HepG2 (cell line): ENCODE results near the gene PDZD2. TPM values are rescaled to one million over a fixed set of nuclear protein-coding genes. Genes with fewer than 3 reads are reported as not detected.

Experiments used
- ATAC-seq: fragments of 200-7000 bp; cut with Tn5 transposase; 3 replicates; pipeline ENCODE4 v1.9.1; 2020; ENCODE audit warnings: mild to moderate bottlenecking, moderate library complexity
- BruUV-seq: library from RNA; stranded (reverse); fragments of 400-500 nt; replicated peaks from 2 replicates; lab custom pipeline; 2021; lab: Mats Ljungman, UMichigan
- CTCF ChIA-PET: fragments of 300-600 bp; formaldehyde crosslinking; extraction: SDS; loops from one replicate; lab custom pipeline; 2021; ENCODE audit warnings: low total read pairs, inconsistent platforms, low intra/inter-chr PET ratio; lab: Yijun Ruan, JAX
- POLR2A ChIA-PET: fragments of 350-600 bp; sonication (Branson Sonifier 250); formaldehyde crosslinking; loops from one replicate; lab custom pipeline; 2020; ENCODE audit warnings: antibody characterized with exemption, inconsistent platforms; lab: Yijun Ruan, JAX
- DNase-seq: peaks from one replicate; pipeline ENCODE4 v3.0.0-alpha.2; 2015; ENCODE audit warnings: low spot score
- FAIRE-seq: peaks from 3 replicates; lab custom pipeline; 2011; peaks lifted over from hg19 to GRCh38; lab: Jason Lieb, UNC
- H2AFZ ChIP-seq: one replicate; pipeline ENCODE4 v1.6.1; 2011; ENCODE audit warnings: low read length, inconsistent platforms
- H3K27ac ChIP-seq: fragments of 300-600 bp; 3 replicates; pipeline ENCODE4 v1.8.0; 2011; ENCODE audit warnings: mixed run types, mild to moderate bottlenecking, mixed read lengths, low read length, inconsistent platforms; ENCODE audit not compliant: insufficient read depth; ENCODE audit errors: extremely low read length
- H3K27me3 ChIP-seq, 2 experiments: fragments of 200-600 bp in 1 of 2; 2 replicates in 1 of 2; 3 replicates in 1 of 2; pipeline versions ENCODE4 v1.6.0 to v1.8.0; 2011; ENCODE audit warnings: low read length in 2 of 2, mild to moderate bottlenecking in 2 of 2, moderate library complexity in 2 of 2, inconsistent platforms in 1 of 2; ENCODE audit not compliant: insufficient read depth in 2 of 2, control insufficient read depth in 1 of 2
- H3K36me3 ChIP-seq, 2 experiments: fragments of 200-600 bp in 1 of 2; replicated peaks in 1 of 2; 2 replicates in 1 of 2; 3 replicates in 1 of 2; pipeline versions ENCODE4 v1.5.1 to v1.8.0; 2011; ENCODE audit warnings: low read length in 2 of 2, inconsistent platforms in 1 of 2; ENCODE audit not compliant: insufficient read depth in 2 of 2, control insufficient read depth in 1 of 2
- H3K4me1 ChIP-seq: 2 replicates; pipeline ENCODE4 v1.5.1; 2012; ENCODE audit warnings: low read length, inconsistent platforms; ENCODE audit not compliant: insufficient read depth
- H3K4me2 ChIP-seq: 2 replicates; pipeline ENCODE4 v1.6.0; 2011; ENCODE audit warnings: low read depth, low read length, inconsistent platforms
- H3K4me3 ChIP-seq, 3 experiments: fragments of 200-600 bp in 1 of 3; sonication (generic), shearing (Covaris generic) in 1 of 3; replicated peaks in 1 of 3; 2 replicates each; pipeline ENCODE4 v1.5.1; 2011 to 2016; ENCODE audit warnings: low read length in 3 of 3, inconsistent platforms in 2 of 3, low read depth in 2 of 3, mild to moderate bottlenecking in 2 of 3, control low read depth in 1 of 3, mixed read lengths in 1 of 3; ENCODE audit not compliant: insufficient read depth in 1 of 3
- H3K79me2 ChIP-seq: one replicate; pipeline ENCODE4 v1.6.1; 2011; ENCODE audit warnings: low read length, inconsistent platforms; ENCODE audit not compliant: insufficient read depth
- H3K9ac ChIP-seq: 2 replicates; pipeline ENCODE4 v1.6.0; 2011; ENCODE audit warnings: mild to moderate bottlenecking, low read depth, low read length, inconsistent platforms; ENCODE audit not compliant: insufficient read depth
- H3K9me3 ChIP-seq: 2 replicates; pipeline ENCODE4 v1.5.1; 2012; ENCODE audit warnings: mild to moderate bottlenecking, low read length
- H4K20me1 ChIP-seq: 2 replicates; pipeline ENCODE4 v1.6.0; 2011; ENCODE audit warnings: inconsistent platforms, mild to moderate bottlenecking, low read length, moderate library complexity; ENCODE audit not compliant: insufficient read depth
- CREM ChIP-seq, 2 experiments: sonication (generic) in 1 of 2; formaldehyde crosslinking in 1 of 2; IDR thresholded peaks; 2 replicates each; pipeline versions ENCODE4 v1.4.0 to v1.6.1; 2016 to 2020; ENCODE audit warnings: antibody characterized with exemption in 1 of 2, mild to moderate bottlenecking in 1 of 2, missing genetic modification reagents in 1 of 2
- GLI4 ChIP-seq: sonication (generic); formaldehyde crosslinking; IDR thresholded peaks from 2 replicates; pipeline ENCODE4 v1.5.1; 2020; ENCODE audit warnings: missing genetic modification reagents, mild to moderate bottlenecking, moderate library complexity, borderline replicate concordance
- JUN ChIP-seq: sonication (generic); formaldehyde crosslinking; IDR thresholded peaks from 2 replicates; pipeline ENCODE4 v1.4.0; 2020; ENCODE audit warnings: mild to moderate bottlenecking, missing genetic modification reagents
- MED8 ChIP-seq: sonication (generic); formaldehyde crosslinking; IDR thresholded peaks from 2 replicates; pipeline ENCODE4 v1.8.1; 2023; ENCODE audit warnings: mild to moderate bottlenecking, missing genetic modification reagents; ENCODE audit not compliant: insufficient replicate concordance
- NFKB2 ChIP-seq: sonication (generic); formaldehyde crosslinking; IDR thresholded peaks from 2 replicates; pipeline ENCODE4 v1.4.0; 2020; ENCODE audit warnings: missing genetic modification reagents, borderline replicate concordance
- POLR2G ChIP-seq: fragments of 200-400 bp; formaldehyde crosslinking; IDR thresholded peaks from 2 replicates; pipeline ENCODE4 v1.6.1; 2018; ENCODE audit warnings: mild to moderate bottlenecking, low read depth, low read length, moderate library complexity
- SIX1 ChIP-seq: sonication (generic); formaldehyde crosslinking; IDR thresholded peaks from 2 replicates; pipeline ENCODE4 v1.4.0; 2020; ENCODE audit warnings: missing genetic modification reagents, borderline replicate concordance
- SMAD3 ChIP-seq: sonication (generic); formaldehyde crosslinking; IDR thresholded peaks from 2 replicates; pipeline ENCODE4 v1.4.0; 2020; ENCODE audit warnings: missing genetic modification reagents
- ZNF136 ChIP-seq: sonication (generic); formaldehyde crosslinking; IDR thresholded peaks from 2 replicates; pipeline ENCODE4 v1.8.1; 2022; ENCODE audit warnings: low read depth, mild to moderate bottlenecking, moderate library complexity, missing genetic modification reagents
- WGBS: methylation state at CpG from one replicate; pipeline ENCODE4 v1.1.6; 2017; ENCODE audit warnings: low lambda C conversion rate; 5-methylcytosine and 5-hydroxymethylcytosine counted together
- in situ Hi-C: cut with HindIII; loops from 2 replicates; pipeline ENCODE4 v1.10.0; 2017; ENCODE audit warnings: low pct_unique_long_range_greater_than_20kb; ENCODE audit not compliant: extremely low pct_ligation_motif_present
- intact Hi-C: fragments of 100-400 bp; cut with micrococcal nuclease; formaldehyde crosslinking; loops from one replicate; pipeline ENCODE4 v1.10.0; 2022; ENCODE audit not compliant: unreplicated experiment
- polyA plus RNA-seq, 8 experiments: library from polyadenylated mRNA; depleted of rRNA in 3 of 8; stranded (reverse) in 7 of 8; unstranded in 1 of 8; fragments of >200 nt; fragmentation: Illumina TruSeq in 4 of 8; extraction: Trizol in 4 of 8; gene quantifications; 2 replicates each; pipeline versions ENCODE4 v1.2.1 to v1.2.3, GENCODE V29; 2011 to 2016; ENCODE audit warnings: low read depth in 4 of 8, missing spikeins in 1 of 8, mixed read lengths in 1 of 8; ENCODE audit not compliant: insufficient read depth in 1 of 8
- total RNA-seq, 5 experiments: library from RNA; depleted of rRNA; stranded (reverse); fragments of >200 nt; fragmentation: Illumina TruSeq; extraction: Trizol; gene quantifications; 2 replicates each; pipeline ENCODE4 v1.2.3, GENCODE V29; 2016; ENCODE audit warnings: low read depth in 1 of 5
- TF ChIP-seq, protein P1 (sequence below): IDR thresholded peaks from 2 replicates; pipeline ENCODE4 v1.4.0; 2020; ENCODE audit warnings: mild to moderate bottlenecking, missing genetic modification reagents

Gene PDZD2
- total and polyA plus RNA-seq, 2 of the 13 experiments (the other 11 are each of a cell fraction or from before 2014, with no cell fraction given), result 0.04 TPM; not detected in 1

- no TSS peak for BruUV-seq
- FAIRE-seq, result no peak
- Histone ChIP-seq H3K27me3 (peaks cover 0 to 15% of the 10 kb centered on the region in 2 experiments; a peak in 1 of 5 replicates), H3K4me2 (no peak overlapping the region), H3K4me1 (no peaks in the 10 kb centered on the region), H2AFZ (no peak overlapping the region), H3K36me3 (no peaks in the 10 kb centered on the region), H3K9ac (no peak overlapping the region), H3K4me3 (no peak overlapping the region), H3K27ac (no peak overlapping the region), H3K9me3 (no peaks in the 10 kb centered on the region), H4K20me1 (no peaks in the 10 kb centered on the region), H3K79me2 (no peaks in the 10 kb centered on the region)
- DNase-seq, result no peak
- ATAC-seq, result no peak
- WGBS, result 13% methylated on average over 4 of the region's 9 CpGs
- no peak for TF ChIP-seq CREM (IDR thresholded peaks at IDR 0.05)
- no peak for TF ChIP-seq CREM (CRISPR knock-in tag; IDR thresholded peaks at IDR 0.05)
- no peak for TF ChIP-seq SMAD3
- TF ChIP-seq MED8, result no peak
- no peak for TF ChIP-seq ZNF136
- in situ Hi-C loops, result no loop called here
- ChIA-PET CTCF (no interaction called here), POLR2A (no interaction called here)
- intact Hi-C loops, result no loop called here
These were observed 32.4 kb downstream of the PDZD2 start for GRCh38 chr5:31671339-31671741.

- no peak overlapping the region for H3K9ac ChIP-seq
- DNase-seq (no peak), ATAC-seq (no peak), FAIRE-seq (no peak)
- TF ChIP-seq NFKB2 (CRISPR knock-in tag), result no peak
- no peak for TF ChIP-seq GLI4 (CRISPR knock-in tag)
- no peak for TF ChIP-seq SIX1
- TF ChIP-seq, protein P1, sequence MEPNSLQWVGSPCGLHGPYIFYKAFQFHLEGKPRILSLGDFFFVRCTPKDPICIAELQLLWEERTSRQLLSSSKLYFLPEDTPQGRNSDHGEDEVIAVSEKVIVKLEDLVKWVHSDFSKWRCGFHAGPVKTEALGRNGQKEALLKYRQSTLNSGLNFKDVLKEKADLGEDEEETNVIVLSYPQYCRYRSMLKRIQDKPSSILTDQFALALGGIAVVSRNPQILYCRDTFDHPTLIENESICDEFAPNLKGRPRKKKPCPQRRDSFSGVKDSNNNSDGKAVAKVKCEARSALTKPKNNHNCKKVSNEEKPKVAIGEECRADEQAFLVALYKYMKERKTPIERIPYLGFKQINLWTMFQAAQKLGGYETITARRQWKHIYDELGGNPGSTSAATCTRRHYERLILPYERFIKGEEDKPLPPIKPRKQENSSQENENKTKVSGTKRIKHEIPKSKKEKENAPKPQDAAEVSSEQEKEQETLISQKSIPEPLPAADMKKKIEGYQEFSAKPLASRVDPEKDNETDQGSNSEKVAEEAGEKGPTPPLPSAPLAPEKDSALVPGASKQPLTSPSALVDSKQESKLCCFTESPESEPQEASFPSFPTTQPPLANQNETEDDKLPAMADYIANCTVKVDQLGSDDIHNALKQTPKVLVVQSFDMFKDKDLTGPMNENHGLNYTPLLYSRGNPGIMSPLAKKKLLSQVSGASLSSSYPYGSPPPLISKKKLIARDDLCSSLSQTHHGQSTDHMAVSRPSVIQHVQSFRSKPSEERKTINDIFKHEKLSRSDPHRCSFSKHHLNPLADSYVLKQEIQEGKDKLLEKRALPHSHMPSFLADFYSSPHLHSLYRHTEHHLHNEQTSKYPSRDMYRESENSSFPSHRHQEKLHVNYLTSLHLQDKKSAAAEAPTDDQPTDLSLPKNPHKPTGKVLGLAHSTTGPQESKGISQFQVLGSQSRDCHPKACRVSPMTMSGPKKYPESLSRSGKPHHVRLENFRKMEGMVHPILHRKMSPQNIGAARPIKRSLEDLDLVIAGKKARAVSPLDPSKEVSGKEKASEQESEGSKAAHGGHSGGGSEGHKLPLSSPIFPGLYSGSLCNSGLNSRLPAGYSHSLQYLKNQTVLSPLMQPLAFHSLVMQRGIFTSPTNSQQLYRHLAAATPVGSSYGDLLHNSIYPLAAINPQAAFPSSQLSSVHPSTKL (CRISPR knock-in tag), result no peak
- no peak for TF ChIP-seq POLR2G
- TF ChIP-seq JUN, result no peak
- H3K36me3 ChIP-seq, result no peaks in the 10 kb centered on the region
- BruUV-seq, result no TSS peak
- no peaks in the 10 kb centered on the region for H3K4me1 ChIP-seq
- 2% methylated on average over 7 of the region's 7 CpGs for WGBS
- no peaks in the 10 kb centered on the region for H3K79me2 ChIP-seq
- no peak overlapping the region for H3K4me3 ChIP-seq
- peaks cover 0 to 12% of the 10 kb centered on the region in 2 experiments; a peak in 1 of 5 replicates for H3K27me3 ChIP-seq
- in situ Hi-C loops (no loop called here), intact Hi-C loops (no loop called here)
- POLR2A ChIA-PET, result no interaction called here
- no peak overlapping the region for H2AFZ ChIP-seq
- CTCF ChIA-PET, result no interaction called here
- no peak overlapping the region for H3K27ac ChIP-seq
- H4K20me1 ChIP-seq, result no peaks in the 10 kb centered on the region
- no peak overlapping the region for H3K4me2 ChIP-seq
- no peaks in the 10 kb centered on the region for H3K9me3 ChIP-seq
These were observed 35.5 kb downstream of the PDZD2 start for GRCh38 chr5:31674371-31674951.
